Pancreas (tissue), 10 donors: ENCODE measurements around the gene AMMECR1. TPM values are rescaled to one million over a fixed set of nuclear protein-coding genes. Genes with fewer than 3 reads are reported as not detected.

Experiments
- ATAC-seq, 4 donors: fragments of 200-7000 bp; cut with Tn5 transposase; one replicate each; pipeline versions ENCODE4 v1.8.0 to v1.9.1; 2020; ENCODE audit warnings: mild to moderate bottlenecking in 4 of 4, moderate library complexity in 4 of 4
- DNase-seq, 6 donors: peaks; one replicate each; pipeline ENCODE4 v3.0.0-alpha.2; 2020
- FAIRE-seq: peaks from 2 replicates; lab custom pipeline; 2012; peaks lifted over from hg19 to GRCh38; lab: Jason Lieb, UNC
- H3K27ac ChIP-seq, 4 donors: fragments of 200-600 bp; sonication (generic); 1 replicate in 3 of 4; 2 replicates in 1 of 4; pipeline versions ENCODE4 v1.5.0 to v1.8.0; 2020
- H3K27me3 ChIP-seq, 4 donors: fragments of 200-600 bp; one replicate each; pipeline ENCODE4 v1.8.0; 2021
- H3K36me3 ChIP-seq, 3 donors: fragments of 200-600 bp; sonication (generic) in 1 of 3; one replicate each; pipeline versions ENCODE4 v1.5.0 to v1.8.0; 2020 to 2021
- H3K4me1 ChIP-seq, 3 donors: fragments of 200-600 bp; one replicate each; pipeline ENCODE4 v1.8.0; 2021
- H3K4me3 ChIP-seq, 4 donors: fragments of 200-600 bp; sonication (generic) in 2 of 4; one replicate each; pipeline versions ENCODE4 v1.5.0 to v1.8.0; 2020 to 2021
- H3K9me3 ChIP-seq, 4 donors: fragments of 200-600 bp; one replicate each; pipeline ENCODE4 v1.8.0; 2021
- CTCF ChIP-seq, 4 donors: fragments of 200-600 bp; sonication (generic) in 3 of 4; IDR thresholded peaks; one replicate each; pipeline versions ENCODE4 v1.5.0 to v1.8.0; 2021; ENCODE audit warnings: antibody characterized with exemption in 4 of 4
- WGBS, 2 donors: extraction: QIAGEN DNeasy Blood & Tissue Kit; methylation state at CpG; one replicate each; pipeline ENCODE4 v1.1.7; 2013; 5-methylcytosine and 5-hydroxymethylcytosine counted together
- intact Hi-C, 3 donors: fragments of 100-400 bp; cut with DNase I; formaldehyde crosslinking; loops; one replicate each; pipeline versions ENCODE4 v1.11.1 to v1.14.2; 2022
- polyA plus RNA-seq, 2 donors: library from polyadenylated mRNA; stranded (reverse); fragments of 200-250 nt; gene quantifications; one replicate each; pipeline ENCODE4 v1.2.3, GENCODE V29; 2013
- total RNA-seq, 6 donors: library from RNA; stranded (reverse); fragmentation: NEBNext Ultra II Directional in 4 of 6; extraction: Animal tissue kit (Norgen Biotek cat#: 25700) in 4 of 6; gene quantifications; one replicate each; pipeline versions ENCODE4 v1.2.1 to v1.2.4, GENCODE V29; 2021 to 2023
- donor health status: healthy with polysubstance abuse.
- donor health status: DM: no; HTN: no; CAD: no; lungs with moderate emphysema.
- donor health status: DM: no; HTN: no; CAD: no.
- donor health status: control.
- donor health status: control.
- donor health status: Bipolar disorder and iron deficiency.
- donor health status: DM: yes; HTN: yes; CAD: no.
- donor health status: DM: no; HTN: no; CAD: no.
- donor health status: DM: no; HTN: no; CAD: no.
- donor health status: DM: yes; HTN: yes; CAD: no.

AMMECR1 gene
- total and polyA plus RNA-seq, 8 donors: 1.4 to 4.1 (median 1.9) TPM

GRCh38 chrX:110153896-110154295, 164.0 kb downstream of the AMMECR1 start:
- WGBS, 2 donors: 69 to 74% methylated on average over 2 of the region's 2 CpGs
- Histone ChIP-seq H3K4me3 (no peak overlapping the region), H3K27me3 (no peaks in the 10 kb centered on the region), H3K36me3 (no peaks in the 10 kb centered on the region), H3K9me3 (no peaks in the 10 kb centered on the region), H3K27ac (no peak overlapping the region), H3K4me1 (no peaks in the 10 kb centered on the region)
- peak; percentile 90 for FAIRE-seq
- TF ChIP-seq CTCF (IDR thresholded peaks at IDR 0.05): no peak
- ATAC-seq: no peak
- no peak for DNase-seq
- intact Hi-C loops: no loop called here

GRCh38 chrX:110153244-110153643, 164.6 kb downstream of the AMMECR1 start:
- DNase-seq (no peak), ATAC-seq (no peak), FAIRE-seq (no peak)
- H3K4me1 ChIP-seq: no peaks in the 10 kb centered on the region
- no peak for TF ChIP-seq CTCF (IDR thresholded peaks at IDR 0.05)
- WGBS, 2 donors: 48 to 58% methylated on average over 2 of the region's 2 CpGs
- intact Hi-C loops: no loop called here
- H3K27ac ChIP-seq: no peak overlapping the region
- H3K9me3 ChIP-seq: no peaks in the 10 kb centered on the region
- no peak overlapping the region for H3K4me3 ChIP-seq
- H3K36me3 ChIP-seq: no peaks in the 10 kb centered on the region
- no peaks in the 10 kb centered on the region for H3K27me3 ChIP-seq

- ATAC-seq (peak; percentile 73 to 91 (median 85)), FAIRE-seq (peak; percentile 49), DNase-seq (peak in 2 of 6 donors; percentile 9 to 37)
- Histone ChIP-seq H3K4me3 (no peak overlapping the region), H3K27me3 (no peaks in the 10 kb centered on the region), H3K27ac (no peak overlapping the region), H3K36me3 (no peaks in the 10 kb centered on the region), H3K9me3 (no peaks in the 10 kb centered on the region), H3K4me1 (no peaks in the 10 kb centered on the region)
- 6 to 18% methylated on average over 2 of the region's 2 CpGs for WGBS, 2 donors
- intact Hi-C loops: loop anchor here in 2 of 3 donors (10.0 kb wide), 1 partner anchor 222 kb away; no protein-coding TSS in a partner anchor
- peak; percentile 27 to 69 (median 52) for TF ChIP-seq CTCF (IDR thresholded peaks at IDR 0.05)
Measured at GRCh38 chrX:110146521-110146920, 171.4 kb downstream of the AMMECR1 start.

GRCh38 chrX:110145854-110146253, 172.0 kb downstream of the AMMECR1 start:
- TF ChIP-seq CTCF (IDR thresholded peaks at IDR 0.05): peak; percentile 26 to 73 (median 49)
- DNase-seq: no peak
- Histone ChIP-seq H3K9me3 (no peaks in the 10 kb centered on the region), H3K27ac (no peak overlapping the region), H3K4me3 (no peak overlapping the region), H3K4me1 (no peaks in the 10 kb centered on the region), H3K36me3 (no peaks in the 10 kb centered on the region), H3K27me3 (no peaks in the 10 kb centered on the region)
- 13% methylated on average over 4 of the region's 4 CpGs for WGBS, 2 donors
- FAIRE-seq: peak; percentile 87
- intact Hi-C loops: loop anchor here in 2 of 3 donors (10.0 kb wide), 1 partner anchor 221 kb away; no protein-coding TSS in a partner anchor
- peak; percentile 71 to 89 (median 84) for ATAC-seq

GRCh38 chrX:110145311-110145710, 172.6 kb downstream of the AMMECR1 start:
- Histone ChIP-seq H3K36me3 (no peaks in the 10 kb centered on the region), H3K4me1 (no peaks in the 10 kb centered on the region), H3K4me3 (no peak overlapping the region), H3K9me3 (no peaks in the 10 kb centered on the region), H3K27ac (no peak overlapping the region), H3K27me3 (no peaks in the 10 kb centered on the region)
- ATAC-seq (no peak), DNase-seq (no peak), FAIRE-seq (no peak)
- TF ChIP-seq CTCF (IDR thresholded peaks at IDR 0.05): no peak
- intact Hi-C loops: loop anchor here in 2 of 3 donors (10.0 kb wide), 1 partner anchor 221 kb away; no protein-coding TSS in a partner anchor
